ENCODE results near the gene IL12A. TPM values are rescaled to one million over a fixed set of nuclear protein-coding genes. Genes with fewer than 3 reads are reported as not detected.

Gene IL12A
- total RNA-seq, 4 donors from 2014 or later, result not detected

GRCh38 chr3:160001148-160001760, 12.6 kb downstream of the IL12A start:
- intact Hi-C loops (cut with DNase I; ENCODE audit: low total_unique reads) (no loop called here), in situ Hi-C loops (cut with MboI; ENCODE audit: low sequenced_read_pairs in 4 of 4) (loop anchor here (5.0 to 25.0 kb wide), 5 partner anchors 114 to 739 kb away; no protein-coding TSS in a partner anchor)
- Histone ChIP-seq H3K4me3 (no peak overlapping the region), H3K4me1 (peaks cover 0 to 4% of the 10 kb centered on the region in 2 donors), H3K27me3 (no peaks in the 10 kb centered on the region), H3K36me3 (no peaks in the 10 kb centered on the region), H3K9me3 (no peaks in the 10 kb centered on the region), H3K27ac (no peak overlapping the region)
- DNase-seq (no peak), ATAC-seq (no peak)
- TF ChIP-seq POLR2A (IDR thresholded peaks at IDR 0.05), result no peak
- TF ChIP-seq CTCF (IDR thresholded peaks at IDR 0.05 in 4 of 5, conservative IDR thresholded peaks at IDR 0.05 in 1 of 5), result no peak

GRCh38 chr3:160001850-160002623, 13.4 kb downstream of the IL12A start:
- H3K27me3 ChIP-seq, result no peaks in the 10 kb centered on the region
- ATAC-seq (no peak), DNase-seq (no peak)
- peaks cover 0 to 4% of the 10 kb centered on the region in 2 donors for H3K4me1 ChIP-seq
- intact Hi-C loops (cut with DNase I; ENCODE audit: low total_unique reads), result no loop called here
- H3K27ac ChIP-seq, result no peak overlapping the region
- TF ChIP-seq CTCF (IDR thresholded peaks at IDR 0.05 in 4 of 5, conservative IDR thresholded peaks at IDR 0.05 in 1 of 5) (no peak), POLR2A (IDR thresholded peaks at IDR 0.05) (no peak)
- in situ Hi-C loops (cut with MboI; ENCODE audit: low sequenced_read_pairs in 4 of 4), result loop anchor here (5.0 to 25.0 kb wide), 5 partner anchors 115 to 740 kb away; no protein-coding TSS in a partner anchor
- no peak overlapping the region for H3K4me3 ChIP-seq
- H3K36me3 ChIP-seq, result no peaks in the 10 kb centered on the region
- H3K9me3 ChIP-seq, result no peaks in the 10 kb centered on the region

GRCh38 chr3:160003520-160004128, 15.0 kb downstream of the IL12A start:
- in situ Hi-C loops (cut with MboI; ENCODE audit: low sequenced_read_pairs in 4 of 4), result loop anchor here (5.0 to 25.0 kb wide), 5 partner anchors 116 to 741 kb away; no protein-coding TSS in a partner anchor

GRCh38 chr3:160005004-160005403, 16.4 kb downstream of the IL12A start:
- TF ChIP-seq POLR2A (IDR thresholded peaks at IDR 0.05) (no peak), CTCF (IDR thresholded peaks at IDR 0.05 in 4 of 5, conservative IDR thresholded peaks at IDR 0.05 in 1 of 5) (no peak)
- H3K9me3 ChIP-seq, result no peaks in the 10 kb centered on the region
- intact Hi-C loops (cut with DNase I; ENCODE audit: low total_unique reads), result loop anchor here (5.0 kb wide), 1 partner anchor 388 kb away; no protein-coding TSS in a partner anchor
- DNase-seq (no peak), ATAC-seq (no peak)
- H3K27me3 ChIP-seq, result no peaks in the 10 kb centered on the region
- no peaks in the 10 kb centered on the region for H3K36me3 ChIP-seq
- in situ Hi-C loops (cut with MboI; ENCODE audit: low sequenced_read_pairs in 4 of 4), result loop anchor here in 3 of 4 donors (5.0 to 25.0 kb wide), 6 partner anchors 118 to 743 kb away; no protein-coding TSS in a partner anchor
- no peak overlapping the region for H3K27ac ChIP-seq
- H3K4me3 ChIP-seq, result no peak overlapping the region
- peaks cover 0 to 4% of the 10 kb centered on the region in 2 donors for H3K4me1 ChIP-seq

More at GRCh38 chr3:160003520-160004128, 15.0 kb downstream of the IL12A start:
- H3K9me3 ChIP-seq, result no peaks in the 10 kb centered on the region
- H3K27ac ChIP-seq, result no peak overlapping the region
- DNase-seq (peak; percentile 11 to 24), ATAC-seq (no peak)
- no peaks in the 10 kb centered on the region for H3K27me3 ChIP-seq
- no peak for TF ChIP-seq POLR2A (IDR thresholded peaks at IDR 0.05)
- peak; percentile 34 to 60 (median 38) for TF ChIP-seq CTCF (IDR thresholded peaks at IDR 0.05 in 4 of 5, conservative IDR thresholded peaks at IDR 0.05 in 1 of 5)
- H3K4me1 ChIP-seq, result peaks cover 0 to 4% of the 10 kb centered on the region in 2 donors
- H3K36me3 ChIP-seq, result no peaks in the 10 kb centered on the region
- intact Hi-C loops (cut with DNase I; ENCODE audit: low total_unique reads), result loop anchor here (1.0 kb wide), 1 partner anchor 119 kb away; no protein-coding TSS in a partner anchor
- no peak overlapping the region for H3K4me3 ChIP-seq

Data from gastrocnemius medialis (tissue), 4 donors.